GM23338 (cell line): Measurements from ENCODE around the gene EXOC3L1. TPM values are rescaled to one million over a fixed set of nuclear protein-coding genes. Genes with fewer than 3 reads are reported as not detected.

Source experiments
- ATAC-seq: fragments of 200-7000 bp; cut with Tn5 transposase; 3 replicates; pipeline ENCODE4 v1.9.1; 2020
- DNase-seq: peaks from one replicate; pipeline ENCODE4 v3.0.0-alpha.2; 2015; ENCODE audit warnings: low spot score
- H2AFZ ChIP-seq: fragments of 200-600 bp; sonication (generic); 2 replicates; pipeline ENCODE4 v1.8.0; 2016; ENCODE audit warnings: antibody characterized with exemption, mild to moderate bottlenecking, moderate library complexity
- H3F3A ChIP-seq: fragments of 200-600 bp; sonication (generic); replicated peaks from 2 replicates; pipeline ENCODE4 v1.8.0; 2017; ENCODE audit warnings: antibody characterized with exemption, mixed run types, low read depth
- H3K27ac ChIP-seq: fragments of 200-600 bp; sonication (generic); 2 replicates; pipeline ENCODE4 v1.6.1; 2016; ENCODE audit warnings: low read depth
- H3K27me3 ChIP-seq: fragments of 200-600 bp; sonication (generic); 2 replicates; pipeline ENCODE4 v1.8.0; 2016; ENCODE audit warnings: mild to moderate bottlenecking, mixed run types, moderate library complexity; ENCODE audit not compliant: insufficient read depth
- H3K36me3 ChIP-seq: fragments of 200-600 bp; sonication (generic); 2 replicates; pipeline ENCODE4 v1.8.0; 2016; ENCODE audit warnings: mild to moderate bottlenecking; ENCODE audit not compliant: insufficient read depth
- H3K4me1 ChIP-seq: fragments of 200-600 bp; sonication (generic); 2 replicates; pipeline ENCODE4 v1.8.0; 2016; ENCODE audit warnings: mild to moderate bottlenecking, moderate library complexity; ENCODE audit not compliant: insufficient read depth
- H3K4me2 ChIP-seq: fragments of 200-600 bp; sonication (generic); 2 replicates; pipeline ENCODE4 v1.7.1; 2017; ENCODE audit warnings: mixed run types
- H3K4me3 ChIP-seq: fragments of 200-600 bp; sonication (generic); 2 replicates; pipeline ENCODE4 v1.6.1; 2016; ENCODE audit warnings: mixed run types
- H3K79me2 ChIP-seq: fragments of 200-600 bp; sonication (generic); replicated peaks from 2 replicates; pipeline ENCODE4 v1.8.0; 2017; ENCODE audit warnings: mild to moderate bottlenecking; ENCODE audit not compliant: insufficient read depth
- H3K9me2 ChIP-seq: fragments of 200-600 bp; sonication (generic); 2 replicates; pipeline ENCODE4 v1.8.0; 2017; ENCODE audit not compliant: insufficient read depth
- H4K20me1 ChIP-seq: fragments of 200-600 bp; sonication (generic); replicated peaks from 2 replicates; pipeline ENCODE4 v1.8.0; 2017; ENCODE audit warnings: mild to moderate bottlenecking; ENCODE audit not compliant: insufficient read depth
- H3K27ac Mint-ChIP-seq: 2 replicates; pipeline ENCODE4 v1.8.0; 2020; ENCODE audit warnings: inconsistent platforms, mild to moderate bottlenecking, moderate library complexity, mixed read lengths
- H3K27me3 Mint-ChIP-seq: 3 replicates; pipeline ENCODE4 v1.8.0; 2022; ENCODE audit warnings: low read depth, mild to moderate bottlenecking, moderate library complexity, mixed read lengths, inconsistent platforms; ENCODE audit not compliant: insufficient read depth, poor library complexity
- H3K36me3 Mint-ChIP-seq: 3 replicates; pipeline ENCODE4 v1.8.0; 2021; ENCODE audit warnings: low read depth, mild to moderate bottlenecking, inconsistent platforms, moderate library complexity, mixed read lengths
- H3K4me1 Mint-ChIP-seq: 3 replicates; pipeline ENCODE4 v1.8.0; 2020; ENCODE audit warnings: mild to moderate bottlenecking, inconsistent platforms, mixed read lengths
- H3K4me3 Mint-ChIP-seq: 3 replicates; pipeline ENCODE4 v1.8.0; 2021; ENCODE audit warnings: moderate library complexity, mild to moderate bottlenecking, inconsistent platforms, mixed read lengths
- H3K9me3 Mint-ChIP-seq: 3 replicates; pipeline ENCODE4 v1.8.0; 2020; ENCODE audit warnings: moderate library complexity, mild to moderate bottlenecking, inconsistent platforms, mixed read lengths
- CREB1 ChIP-seq: fragments of 250-450 bp; sonication (Bioruptor Pico); IDR thresholded peaks from 2 replicates; pipeline ENCODE4 v1.5.0; 2020; ENCODE audit warnings: low read depth, mild to moderate bottlenecking, moderate library complexity
- CTCF ChIP-seq, 2 experiments: fragments of 200-600 bp in 1 of 2; sonication (generic) in 1 of 2; conservative IDR thresholded peaks; 2 replicates each; pipeline versions ENCODE4 v1.5.1 to v1.6.1; 2016 to 2017; ENCODE audit warnings: antibody characterized with exemption in 2 of 2, low read depth in 2 of 2, mild to moderate bottlenecking in 2 of 2, moderate library complexity in 1 of 2
- ETS1 ChIP-seq: IDR thresholded peaks from 2 replicates; pipeline ENCODE4 v1.6.1; 2016; ENCODE audit warnings: antibody characterized with exemption
- EZH2 ChIP-seq: fragments of 200-600 bp; sonication (generic); IDR thresholded peaks from one replicate; pipeline ENCODE4 v1.8.0; 2017; ENCODE audit warnings: antibody characterized with exemption, mild to moderate bottlenecking, low read depth; ENCODE audit not compliant: unreplicated experiment
- EZH2phosphoT487 ChIP-seq: fragments of 200-600 bp; sonication (generic); IDR thresholded peaks from one replicate; pipeline ENCODE4 v1.8.1; 2018; ENCODE audit warnings: antibody characterized with exemption; ENCODE audit not compliant: unreplicated experiment
- JUNB ChIP-seq: IDR thresholded peaks from one replicate; pipeline ENCODE4 v1.6.1; 2016; ENCODE audit warnings: antibody characterized with exemption; ENCODE audit not compliant: unreplicated experiment
- NANOG ChIP-seq: IDR thresholded peaks from 2 replicates; pipeline ENCODE4 v1.6.1; 2016; ENCODE audit warnings: antibody characterized with exemption, borderline replicate concordance
- POLR2AphosphoS5 ChIP-seq: IDR thresholded peaks from 2 replicates; pipeline ENCODE4 v1.6.1; 2016; ENCODE audit warnings: antibody characterized with exemption, low read depth
- REST ChIP-seq: IDR thresholded peaks from one replicate; pipeline ENCODE4 v1.6.1; 2018; ENCODE audit warnings: antibody characterized with exemption; ENCODE audit not compliant: unreplicated experiment
- STAT1 ChIP-seq: IDR thresholded peaks from one replicate; pipeline ENCODE4 v1.6.1; 2016; ENCODE audit warnings: antibody characterized with exemption; ENCODE audit not compliant: unreplicated experiment
- ZNF114 ChIP-seq: fragments of 250-450 bp; sonication (Bioruptor Pico); IDR thresholded peaks from 2 replicates; pipeline ENCODE4 v1.5.0; 2020; ENCODE audit warnings: mild to moderate bottlenecking, moderate library complexity
- ZNF331 ChIP-seq: fragments of 250-450 bp; sonication (Bioruptor Pico); IDR thresholded peaks from 2 replicates; pipeline ENCODE4 v1.5.0; 2020; ENCODE audit warnings: low read depth, mild to moderate bottlenecking, moderate library complexity
- polyA plus RNA-seq: library from polyadenylated mRNA; unstranded; fragments of >200 nt; fragmentation: Nextera tagmentation; extraction: Ambion mirVana; gene quantifications from 2 replicates; pipeline ENCODE4 v1.2.1, GENCODE V29; 2016
- total RNA-seq: library from RNA; depleted of rRNA; stranded (reverse); fragments of >200 nt; shearing (Covaris generic); gene quantifications from 2 replicates; pipeline ENCODE4 v1.2.3, GENCODE V29; 2014
- TF ChIP-seq, protein P1 (sequence below): fragments of 250-450 bp; sonication (Bioruptor Pico); IDR thresholded peaks from 2 replicates; pipeline ENCODE4 v1.5.0; 2020; ENCODE audit warnings: mild to moderate bottlenecking, moderate library complexity

The EXOC3L1 gene
- total and polyA plus RNA-seq, 2 experiments from 2014 or later: 1.1 to 2.3 TPM

- Histone ChIP-seq H3K4me3 (no peak overlapping the region), H3K27ac (no peak overlapping the region), H3K27me3 (peaks cover 28% of the 10 kb centered on the region), H4K20me1 (peaks cover 6% of the 10 kb centered on the region), H3K79me2 (peaks cover 12% of the 10 kb centered on the region), H3F3A (0 out of 2 replicates have a peak, but pooled peaks cover 6% of the 10 kb centered on the region), H3K36me3 (no peaks in the 10 kb centered on the region), H3K9me2 (no peaks in the 10 kb centered on the region), H2AFZ (no peak overlapping the region), H3K4me2 (no peak overlapping the region), H3K4me1 (peaks cover 18% of the 10 kb centered on the region; the same call in 1 of the 2 replicates)
- ATAC-seq (no peak), DNase-seq (no peak)
- Mint-ChIP-seq H3K9me3 (no peaks in the 10 kb centered on the region; the same call in 2 of the 3 replicates), H3K27ac (no peak overlapping the region), H3K27me3 (peaks cover 32% of the 10 kb centered on the region), H3K36me3 (peaks cover 5% of the 10 kb centered on the region; the same call in 2 of the 3 replicates), H3K4me1 (peaks cover 28% of the 10 kb centered on the region), H3K4me3 (no peak overlapping the region)
- TF ChIP-seq EZH2phosphoT487 (no peak), JUNB (no peak), ETS1 (no peak), POLR2AphosphoS5 (no peak), ZNF331 (CRISPR knock-in tag) (no peak), STAT1 (no peak), CREB1 (CRISPR knock-in tag) (no peak), NANOG (no peak), CTCF (conservative IDR thresholded peaks at IDR 0.05; ENCODE audit: low read depth in 2 of 2) (no peak), ZNF114 (CRISPR knock-in tag) (no peak), REST (no peak), EZH2 (no peak)
- TF ChIP-seq, protein P1, sequence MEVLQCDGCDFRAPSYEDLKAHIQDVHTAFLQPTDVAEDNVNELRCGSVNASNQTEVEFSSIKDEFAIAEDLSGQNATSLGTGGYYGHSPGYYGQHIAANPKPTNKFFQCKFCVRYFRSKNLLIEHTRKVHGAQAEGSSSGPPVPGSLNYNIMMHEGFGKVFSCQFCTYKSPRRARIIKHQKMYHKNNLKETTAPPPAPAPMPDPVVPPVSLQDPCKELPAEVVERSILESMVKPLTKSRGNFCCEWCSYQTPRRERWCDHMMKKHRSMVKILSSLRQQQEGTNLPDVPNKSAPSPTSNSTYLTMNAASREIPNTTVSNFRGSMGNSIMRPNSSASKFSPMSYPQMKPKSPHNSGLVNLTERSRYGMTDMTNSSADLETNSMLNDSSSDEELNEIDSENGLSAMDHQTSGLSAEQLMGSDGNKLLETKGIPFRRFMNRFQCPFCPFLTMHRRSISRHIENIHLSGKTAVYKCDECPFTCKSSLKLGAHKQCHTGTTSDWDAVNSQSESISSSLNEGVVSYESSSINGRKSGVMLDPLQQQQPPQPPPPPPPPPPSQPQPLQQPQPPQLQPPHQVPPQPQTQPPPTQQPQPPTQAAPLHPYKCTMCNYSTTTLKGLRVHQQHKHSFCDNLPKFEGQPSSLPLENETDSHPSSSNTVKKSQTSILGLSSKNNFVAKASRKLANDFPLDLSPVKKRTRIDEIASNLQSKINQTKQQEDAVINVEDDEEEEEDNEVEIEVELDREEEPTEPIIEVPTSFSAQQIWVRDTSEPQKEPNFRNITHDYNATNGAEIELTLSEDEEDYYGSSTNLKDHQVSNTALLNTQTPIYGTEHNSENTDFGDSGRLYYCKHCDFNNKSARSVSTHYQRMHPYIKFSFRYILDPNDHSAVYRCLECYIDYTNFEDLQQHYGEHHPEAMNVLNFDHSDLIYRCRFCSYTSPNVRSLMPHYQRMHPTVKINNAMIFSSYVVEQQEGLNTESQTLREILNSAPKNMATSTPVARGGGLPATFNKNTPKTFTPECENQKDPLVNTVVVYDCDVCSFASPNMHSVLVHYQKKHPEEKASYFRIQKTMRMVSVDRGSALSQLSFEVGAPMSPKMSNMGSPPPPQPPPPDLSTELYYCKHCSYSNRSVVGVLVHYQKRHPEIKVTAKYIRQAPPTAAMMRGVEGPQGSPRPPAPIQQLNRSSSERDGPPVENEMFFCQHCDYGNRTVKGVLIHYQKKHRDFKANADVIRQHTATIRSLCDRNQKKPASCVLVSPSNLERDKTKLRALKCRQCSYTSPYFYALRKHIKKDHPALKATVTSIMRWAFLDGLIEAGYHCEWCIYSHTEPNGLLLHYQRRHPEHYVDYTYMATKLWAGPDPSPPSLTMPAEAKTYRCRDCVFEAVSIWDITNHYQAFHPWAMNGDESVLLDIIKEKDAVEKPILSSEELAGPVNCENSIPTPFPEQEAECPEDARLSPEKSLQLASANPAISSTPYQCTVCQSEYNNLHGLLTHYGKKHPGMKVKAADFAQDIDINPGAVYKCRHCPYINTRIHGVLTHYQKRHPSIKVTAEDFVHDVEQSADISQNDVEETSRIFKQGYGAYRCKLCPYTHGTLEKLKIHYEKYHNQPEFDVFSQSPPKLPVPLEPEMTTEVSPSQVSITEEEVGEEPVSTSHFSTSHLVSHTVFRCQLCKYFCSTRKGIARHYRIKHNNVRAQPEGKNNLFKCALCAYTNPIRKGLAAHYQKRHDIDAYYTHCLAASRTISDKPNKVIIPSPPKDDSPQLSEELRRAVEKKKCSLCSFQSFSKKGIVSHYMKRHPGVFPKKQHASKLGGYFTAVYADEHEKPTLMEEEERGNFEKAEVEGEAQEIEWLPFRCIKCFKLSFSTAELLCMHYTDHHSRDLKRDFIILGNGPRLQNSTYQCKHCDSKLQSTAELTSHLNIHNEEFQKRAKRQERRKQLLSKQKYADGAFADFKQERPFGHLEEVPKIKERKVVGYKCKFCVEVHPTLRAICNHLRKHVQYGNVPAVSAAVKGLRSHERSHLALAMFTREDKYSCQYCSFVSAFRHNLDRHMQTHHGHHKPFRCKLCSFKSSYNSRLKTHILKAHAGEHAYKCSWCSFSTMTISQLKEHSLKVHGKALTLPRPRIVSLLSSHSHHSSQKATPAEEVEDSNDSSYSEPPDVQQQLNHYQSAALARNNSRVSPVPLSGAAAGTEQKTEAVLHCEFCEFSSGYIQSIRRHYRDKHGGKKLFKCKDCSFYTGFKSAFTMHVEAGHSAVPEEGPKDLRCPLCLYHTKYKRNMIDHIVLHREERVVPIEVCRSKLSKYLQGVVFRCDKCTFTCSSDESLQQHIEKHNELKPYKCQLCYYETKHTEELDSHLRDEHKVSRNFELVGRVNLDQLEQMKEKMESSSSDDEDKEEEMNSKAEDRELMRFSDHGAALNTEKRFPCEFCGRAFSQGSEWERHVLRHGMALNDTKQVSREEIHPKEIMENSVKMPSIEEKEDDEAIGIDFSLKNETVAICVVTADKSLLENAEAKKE (CRISPR knock-in tag): no peak
Observed at GRCh38 chr16:67188323-67188722, 1.6 kb downstream of the EXOC3L1 start.
